A549 (cell line): ENCODE data around the gene CNTNAP2. TPM values are rescaled to one million over a fixed set of nuclear protein-coding genes. Genes with fewer than 3 reads are reported as not detected.

Experiments
- ATAC-seq, 2 experiments: fragments of 200-7000 bp in 1 of 2; fragments of >200 bp in 1 of 2; cut with Nextera tagmentation in 1 of 2; cut with Tn5 transposase in 1 of 2; 3 replicates each; pipeline versions ENCODE4 v1.8.0 to v1.9.1; 2018 to 2020; ENCODE audit warnings: mild to moderate bottlenecking in 1 of 2, moderate library complexity in 1 of 2
- CTCF ChIA-PET: fragments of 300-600 bp; sonication (Branson Sonifier 250); formaldehyde crosslinking; extraction: SDS; loops from one replicate; lab custom pipeline; 2021; ENCODE audit warnings: antibody characterized with exemption, inconsistent platforms; lab: Yijun Ruan, JAX
- POLR2A ChIA-PET: fragments of 350-600 bp; formaldehyde crosslinking; extraction: SDS; loops from one replicate; lab custom pipeline; 2021; ENCODE audit warnings: antibody characterized with exemption, inconsistent platforms; lab: Yijun Ruan, JAX
- DNase-seq, 2 experiments: peaks; one replicate each; pipeline versions ENCODE4 v3.0.0 to v3.0.0-alpha.2; 2011 to 2016; ENCODE audit warnings: low read depth in 1 of 2, low spot score in 1 of 2
- FAIRE-seq: peaks from 2 replicates; lab custom pipeline; 2011; peaks lifted over from hg19 to GRCh38; lab: Jason Lieb, UNC
- H3K27ac ChIP-seq, 2 experiments: fragments of >200 bp; sonication (Bioruptor Twin); formaldehyde crosslinking; 3 replicates each; pipeline ENCODE4 v1.5.1; 2016 to 2017
- H3K4me1 ChIP-seq: fragments of >200 bp; sonication (Bioruptor Twin); formaldehyde crosslinking; 3 replicates; pipeline ENCODE4 v1.6.1; 2016
- H3K4me2 ChIP-seq: fragments of >200 bp; sonication (Bioruptor Twin); formaldehyde crosslinking; 3 replicates; pipeline ENCODE4 v1.6.1; 2016
- H3K4me3 ChIP-seq: fragments of >200 bp; sonication (Bioruptor Twin); formaldehyde crosslinking; 3 replicates; pipeline ENCODE4 v1.5.1; 2016
- H3K9me3 ChIP-seq: fragments of >200 bp; sonication (Bioruptor Twin); formaldehyde crosslinking; 3 replicates; pipeline ENCODE4 v1.6.1; 2016
- ATOH8 ChIP-seq: fragments of 250-450 bp; sonication (Bioruptor Pico); IDR thresholded peaks from 2 replicates; pipeline ENCODE4 v1.5.0; 2020; ENCODE audit warnings: low read depth, mild to moderate bottlenecking, moderate library complexity
- CBX8 ChIP-seq: fragments of 200-600 bp; sonication (generic); IDR thresholded peaks from 2 replicates; pipeline ENCODE4 v1.6.1; 2016
- CHD4 ChIP-seq: fragments of 200-600 bp; sonication (generic); IDR thresholded peaks from 2 replicates; pipeline ENCODE4 v1.6.1; 2016; ENCODE audit warnings: antibody characterized with exemption, mild to moderate bottlenecking, borderline replicate concordance
- E2F6 ChIP-seq: IDR thresholded peaks from 2 replicates; pipeline ENCODE4 v1.6.1; 2012; ENCODE audit warnings: low read depth, borderline replicate concordance
- EP300 ChIP-seq, 2 experiments: fragments of >200 bp; sonication (Bioruptor Twin); formaldehyde crosslinking; IDR thresholded peaks; 2 replicates in 1 of 2; 3 replicates in 1 of 2; pipeline ENCODE4 v1.6.1; 2016 to 2017
- FOSL2 ChIP-seq, 2 experiments: fragments of 450-650 bp in 1 of 2; fragments of >200 bp in 1 of 2; sonication (Bioruptor Twin) in 1 of 2; formaldehyde crosslinking; IDR thresholded peaks; 2 replicates each; pipeline versions ENCODE4 v1.5.0 to v1.6.1; 2016 to 2020; ENCODE audit warnings: mild to moderate bottlenecking in 1 of 2, moderate library complexity in 1 of 2
- KDM5A ChIP-seq: fragments of 200-600 bp; sonication (generic); IDR thresholded peaks from 2 replicates; pipeline ENCODE4 v1.6.1; 2016; ENCODE audit warnings: antibody characterized with exemption, mild to moderate bottlenecking
- MAX ChIP-seq: IDR thresholded peaks from 2 replicates; pipeline ENCODE4 v1.6.1; 2012
- MYC ChIP-seq: IDR thresholded peaks from 2 replicates; pipeline ENCODE4 v1.6.1; 2012; ENCODE audit warnings: mild to moderate bottlenecking, inconsistent platforms, low read length, improper control_type of control experiment, borderline replicate concordance
- NPAS2 ChIP-seq: fragments of 250-450 bp; sonication (Bioruptor Pico); IDR thresholded peaks from 2 replicates; pipeline ENCODE4 v1.8.0; 2022; ENCODE audit warnings: mild to moderate bottlenecking, moderate library complexity, borderline replicate concordance
- NR3C1 ChIP-seq: fragments of >200 bp; sonication (Bioruptor Twin); formaldehyde crosslinking; IDR thresholded peaks from 3 replicates; pipeline ENCODE4 v1.6.1; 2017
- POLR2AphosphoS2 ChIP-seq: conservative IDR thresholded peaks from 2 replicates; pipeline ENCODE4 v1.6.1; 2012; ENCODE audit warnings: low read length, improper control_type of control experiment, inconsistent platforms
- RARB ChIP-seq: fragments of 250-450 bp; sonication (Bioruptor Pico); IDR thresholded peaks from 2 replicates; pipeline ENCODE4 v1.8.0; 2021; ENCODE audit warnings: mild to moderate bottlenecking, moderate library complexity
- RCOR1 ChIP-seq: fragments of 150-350 bp; IDR thresholded peaks from 2 replicates; pipeline ENCODE4 v1.6.1; 2014; ENCODE audit warnings: antibody characterized with exemption, low read length, low read depth
- RFX5 ChIP-seq: fragments of 450-650 bp; IDR thresholded peaks from 2 replicates; pipeline ENCODE4 v1.7.1; 2014; ENCODE audit warnings: antibody characterized with exemption, mild to moderate bottlenecking, moderate library complexity
- RNF2 ChIP-seq: fragments of 200-600 bp; sonication (generic); IDR thresholded peaks from 2 replicates; pipeline ENCODE4 v1.6.1; 2016; ENCODE audit warnings: low read depth, mild to moderate bottlenecking, antibody characterized with exemption, moderate library complexity, borderline replicate concordance
- SMC3 ChIP-seq: fragments of >200 bp; sonication (Bioruptor Twin); formaldehyde crosslinking; IDR thresholded peaks from 3 replicates; pipeline ENCODE4 v1.6.1; 2018; ENCODE audit warnings: inconsistent platforms
- TFCP2L1 ChIP-seq: fragments of 250-450 bp; sonication (Bioruptor Pico); IDR thresholded peaks from 2 replicates; pipeline ENCODE4 v1.5.0; 2021; ENCODE audit warnings: mild to moderate bottlenecking
- ZFP36 ChIP-seq: fragments of 450-650 bp; IDR thresholded peaks from 2 replicates; pipeline ENCODE4 v1.6.1; 2014; ENCODE audit warnings: borderline replicate concordance; ENCODE audit not compliant: partially characterized antibody
- ZSCAN20 ChIP-seq: fragments of 250-450 bp; sonication (Bioruptor Pico); IDR thresholded peaks from 2 replicates; pipeline ENCODE4 v1.8.0; 2022; ENCODE audit warnings: mild to moderate bottlenecking, moderate library complexity
- WGBS: methylation state at CpG from one replicate; pipeline ENCODE4 v1.1.6; 2017; ENCODE audit errors: missing lambda C conversion rate; 5-methylcytosine and 5-hydroxymethylcytosine counted together
- polyA plus RNA-seq, 4 experiments: library from polyadenylated mRNA; depleted of rRNA in 3 of 4; stranded (reverse); fragments of >200 nt; fragmentation: RNase III in 1 of 4; extraction: RNeasy Plus Mini Kit Qiagen cat#74134 plus additional on column Dnase treatment in 1 of 4; gene quantifications; 2 replicates in 3 of 4; 3 replicates in 1 of 4; pipeline ENCODE4 v1.2.3, GENCODE V29; 2011 to 2017
- TF ChIP-seq, protein P1 (sequence below): fragments of 250-450 bp; sonication (Bioruptor Pico); IDR thresholded peaks from 2 replicates; pipeline ENCODE4 v1.5.0; 2021; ENCODE audit warnings: mild to moderate bottlenecking, moderate library complexity, borderline replicate concordance
- TF ChIP-seq, protein P2 (sequence below): fragments of 150-350 bp; IDR thresholded peaks from 2 replicates; pipeline ENCODE4 v1.6.1; 2014; ENCODE audit warnings: low read depth, mild to moderate bottlenecking, low read length
- TF ChIP-seq, protein P3 (sequence below): fragments of >200 bp; sonication (Bioruptor Twin); formaldehyde crosslinking; IDR thresholded peaks from 2 replicates; pipeline ENCODE4 v1.6.1; 2016
- TF ChIP-seq, protein P4 (sequence below): IDR thresholded peaks from 2 replicates; pipeline ENCODE4 v1.6.1; 2012

The CNTNAP2 gene
- polyA plus RNA-seq, 2 of the 4 experiments (the other 2 are of a cell fraction), result 0.05 to 0.13 TPM

DNA sequence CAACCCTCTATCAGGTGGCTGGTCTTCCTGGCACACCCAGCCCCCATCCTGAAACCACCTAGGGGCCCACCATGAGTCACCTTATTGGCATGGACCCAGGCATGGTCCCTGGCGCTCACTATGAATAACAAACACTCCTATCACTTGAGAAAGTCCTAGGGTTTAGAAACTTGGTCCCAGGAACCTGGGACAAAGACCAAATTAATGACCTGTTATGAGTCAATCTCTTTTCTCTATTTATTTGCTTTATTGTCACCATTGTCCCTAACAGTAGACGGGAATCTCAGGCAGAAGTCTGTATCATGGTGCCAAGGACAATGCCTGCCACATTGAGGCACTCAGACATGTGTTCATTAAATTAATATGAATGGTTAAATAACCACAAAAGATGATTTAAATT lies 1874.3 kb downstream of the CNTNAP2 start:
- no peaks in the 10 kb centered on the region for H3K4me1 ChIP-seq
- no peak overlapping the region for H3K27ac ChIP-seq
- WGBS, result 4% methylated on average over 2 of the region's 2 CpGs
- CTCF ChIA-PET, result no interaction called here
- ATAC-seq (no peak), FAIRE-seq (no peak), DNase-seq (no peak)
- POLR2A ChIA-PET, result no interaction called here
- no peak overlapping the region for H3K4me2 ChIP-seq
- H3K9me3 ChIP-seq, result no peaks in the 10 kb centered on the region
- TF ChIP-seq, protein P1, sequence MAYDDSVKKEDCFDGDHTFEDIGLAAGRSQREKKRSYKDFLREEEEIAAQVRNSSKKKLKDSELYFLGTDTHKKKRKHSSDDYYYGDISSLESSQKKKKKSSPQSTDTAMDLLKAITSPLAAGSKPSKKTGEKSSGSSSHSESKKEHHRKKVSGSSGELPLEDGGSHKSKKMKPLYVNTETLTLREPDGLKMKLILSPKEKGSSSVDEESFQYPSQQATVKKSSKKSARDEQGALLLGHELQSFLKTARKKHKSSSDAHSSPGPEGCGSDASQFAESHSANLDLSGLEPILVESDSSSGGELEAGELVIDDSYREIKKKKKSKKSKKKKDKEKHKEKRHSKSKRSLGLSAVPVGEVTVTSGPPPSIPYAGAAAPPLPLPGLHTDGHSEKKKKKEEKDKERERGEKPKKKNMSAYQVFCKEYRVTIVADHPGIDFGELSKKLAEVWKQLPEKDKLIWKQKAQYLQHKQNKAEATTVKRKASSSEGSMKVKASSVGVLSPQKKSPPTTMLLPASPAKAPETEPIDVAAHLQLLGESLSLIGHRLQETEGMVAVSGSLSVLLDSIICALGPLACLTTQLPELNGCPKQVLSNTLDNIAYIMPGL, result no peak
- TF ChIP-seq, protein P2, sequence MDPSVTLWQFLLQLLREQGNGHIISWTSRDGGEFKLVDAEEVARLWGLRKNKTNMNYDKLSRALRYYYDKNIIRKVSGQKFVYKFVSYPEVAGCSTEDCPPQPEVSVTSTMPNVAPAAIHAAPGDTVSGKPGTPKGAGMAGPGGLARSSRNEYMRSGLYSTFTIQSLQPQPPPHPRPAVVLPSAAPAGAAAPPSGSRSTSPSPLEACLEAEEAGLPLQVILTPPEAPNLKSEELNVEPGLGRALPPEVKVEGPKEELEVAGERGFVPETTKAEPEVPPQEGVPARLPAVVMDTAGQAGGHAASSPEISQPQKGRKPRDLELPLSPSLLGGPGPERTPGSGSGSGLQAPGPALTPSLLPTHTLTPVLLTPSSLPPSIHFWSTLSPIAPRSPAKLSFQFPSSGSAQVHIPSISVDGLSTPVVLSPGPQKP, result no peak
- no peak for TF ChIP-seq FOSL2 (IDR thresholded peaks at IDR 0.05)
- no peak for TF ChIP-seq FOSL2 (CRISPR knock-in tag; IDR thresholded peaks at IDR 0.05)
- TF ChIP-seq RARB, result no peak
- no peak overlapping the region for H3K4me3 ChIP-seq

GRCh38 chr7:147992698-147993097 lies 1876.1 kb downstream of the CNTNAP2 start:
- FAIRE-seq (no peak), ATAC-seq (no peak), DNase-seq (no peak)
- ChIA-PET CTCF (no interaction called here), POLR2A (no interaction called here)
- H3K4me2 ChIP-seq, result no peak overlapping the region
- TF ChIP-seq ATOH8 (CRISPR knock-in tag) (no peak), RFX5 (no peak), MAX (no peak), MYC (no peak), RCOR1 (no peak), ZSCAN20 (no peak), ZFP36 (no peak)
- TF ChIP-seq, protein P3, sequence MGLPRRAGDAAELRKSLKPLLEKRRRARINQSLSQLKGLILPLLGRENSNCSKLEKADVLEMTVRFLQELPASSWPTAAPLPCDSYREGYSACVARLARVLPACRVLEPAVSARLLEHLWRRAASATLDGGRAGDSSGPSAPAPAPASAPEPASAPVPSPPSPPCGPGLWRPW, result no peak
- no peak overlapping the region for H3K4me3 ChIP-seq
- no peaks in the 10 kb centered on the region for H3K9me3 ChIP-seq
- H3K4me1 ChIP-seq, result no peaks in the 10 kb centered on the region
- WGBS, result 6% methylated on average over 2 of the region's 2 CpGs
- H3K27ac ChIP-seq, result no peak overlapping the region

- H3K4me3 ChIP-seq, result no peak overlapping the region
- no peaks in the 10 kb centered on the region for H3K4me1 ChIP-seq
- no peaks in the 10 kb centered on the region for H3K9me3 ChIP-seq
- POLR2A ChIA-PET, result no interaction called here
- no peak for DNase-seq
- no peak for FAIRE-seq
- WGBS, result 66% methylated on average over 10 of the region's 10 CpGs
- TF ChIP-seq MAX, result no peak
- TF ChIP-seq RNF2, result no peak
- TF ChIP-seq CHD4, result no peak
- no peak for TF ChIP-seq SMC3
- TF ChIP-seq EP300 (IDR thresholded peaks at IDR 0.05), result no peak
- TF ChIP-seq POLR2AphosphoS2, result no peak
- TF ChIP-seq KDM5A, result no peak
- no peak for TF ChIP-seq CBX8
- TF ChIP-seq RARB, result no peak
- TF ChIP-seq NPAS2 (CRISPR knock-in tag), result no peak
- TF ChIP-seq NR3C1, result no peak
- no peak for TF ChIP-seq TFCP2L1 (CRISPR knock-in tag)
- TF ChIP-seq E2F6, result no peak
- TF ChIP-seq, protein P1, result no peak
- TF ChIP-seq, protein P4, sequence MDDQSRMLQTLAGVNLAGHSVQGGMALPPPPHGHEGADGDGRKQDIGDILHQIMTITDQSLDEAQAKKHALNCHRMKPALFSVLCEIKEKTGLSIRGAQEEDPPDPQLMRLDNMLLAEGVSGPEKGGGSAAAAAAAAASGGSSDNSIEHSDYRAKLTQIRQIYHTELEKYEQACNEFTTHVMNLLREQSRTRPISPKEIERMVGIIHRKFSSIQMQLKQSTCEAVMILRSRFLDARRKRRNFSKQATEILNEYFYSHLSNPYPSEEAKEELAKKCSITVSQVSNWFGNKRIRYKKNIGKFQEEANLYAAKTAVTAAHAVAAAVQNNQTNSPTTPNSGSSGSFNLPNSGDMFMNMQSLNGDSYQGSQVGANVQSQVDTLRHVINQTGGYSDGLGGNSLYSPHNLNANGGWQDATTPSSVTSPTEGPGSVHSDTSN, result no peak
- CTCF ChIA-PET, result no interaction called here
- no peak overlapping the region for H3K27ac ChIP-seq
- ATAC-seq, result no peak
- H3K4me2 ChIP-seq, result no peak overlapping the region
Observed at GRCh38 chr7:147997636-147998035, 1881.0 kb downstream of the CNTNAP2 start.
